ENCODE data around the gene PTGER2.

PTGER2 gene, protein sequence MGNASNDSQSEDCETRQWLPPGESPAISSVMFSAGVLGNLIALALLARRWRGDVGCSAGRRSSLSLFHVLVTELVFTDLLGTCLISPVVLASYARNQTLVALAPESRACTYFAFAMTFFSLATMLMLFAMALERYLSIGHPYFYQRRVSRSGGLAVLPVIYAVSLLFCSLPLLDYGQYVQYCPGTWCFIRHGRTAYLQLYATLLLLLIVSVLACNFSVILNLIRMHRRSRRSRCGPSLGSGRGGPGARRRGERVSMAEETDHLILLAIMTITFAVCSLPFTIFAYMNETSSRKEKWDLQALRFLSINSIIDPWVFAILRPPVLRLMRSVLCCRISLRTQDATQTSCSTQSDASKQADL

DNA sequence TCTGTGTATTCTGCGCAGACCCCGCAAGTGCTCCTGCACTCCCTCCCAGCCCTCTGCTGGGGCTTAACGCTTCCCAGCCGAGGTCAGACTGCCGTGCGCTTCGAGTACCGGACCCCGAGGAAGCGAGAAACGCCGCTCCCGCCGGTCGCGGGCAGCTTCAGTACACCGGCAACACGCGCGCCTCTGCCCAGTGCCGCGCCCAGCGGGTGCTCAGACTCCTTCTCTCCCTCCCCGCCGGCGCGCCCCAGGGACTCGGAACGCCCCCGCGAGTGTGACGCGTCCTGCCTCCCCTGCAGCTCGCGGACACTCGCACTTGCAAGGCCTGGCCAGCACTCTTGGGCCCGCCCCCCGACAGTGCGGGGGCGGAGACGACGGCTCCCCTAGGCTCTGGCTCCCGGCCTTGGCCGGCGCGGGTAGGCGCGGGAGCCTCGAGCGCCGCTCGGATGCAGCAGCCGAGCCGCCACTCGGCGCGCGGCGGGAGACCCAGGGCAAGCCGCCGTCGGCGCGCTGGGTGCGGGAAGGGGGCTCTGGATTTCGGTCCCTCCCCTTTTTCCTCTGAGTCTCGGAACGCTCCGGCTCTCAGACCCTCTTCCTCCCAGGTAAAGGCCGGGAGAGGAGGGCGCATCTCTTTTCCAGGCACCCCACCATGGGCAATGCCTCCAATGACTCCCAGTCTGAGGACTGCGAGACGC lies at the start of gene PTGER2:
TSS of gene PTGER2 (plus strand) at position 410 of the 692 bp plus-strand sequence. CDS start at position 647, 237 bp downstream.
- TF ChIP-seq, protein P1, sequence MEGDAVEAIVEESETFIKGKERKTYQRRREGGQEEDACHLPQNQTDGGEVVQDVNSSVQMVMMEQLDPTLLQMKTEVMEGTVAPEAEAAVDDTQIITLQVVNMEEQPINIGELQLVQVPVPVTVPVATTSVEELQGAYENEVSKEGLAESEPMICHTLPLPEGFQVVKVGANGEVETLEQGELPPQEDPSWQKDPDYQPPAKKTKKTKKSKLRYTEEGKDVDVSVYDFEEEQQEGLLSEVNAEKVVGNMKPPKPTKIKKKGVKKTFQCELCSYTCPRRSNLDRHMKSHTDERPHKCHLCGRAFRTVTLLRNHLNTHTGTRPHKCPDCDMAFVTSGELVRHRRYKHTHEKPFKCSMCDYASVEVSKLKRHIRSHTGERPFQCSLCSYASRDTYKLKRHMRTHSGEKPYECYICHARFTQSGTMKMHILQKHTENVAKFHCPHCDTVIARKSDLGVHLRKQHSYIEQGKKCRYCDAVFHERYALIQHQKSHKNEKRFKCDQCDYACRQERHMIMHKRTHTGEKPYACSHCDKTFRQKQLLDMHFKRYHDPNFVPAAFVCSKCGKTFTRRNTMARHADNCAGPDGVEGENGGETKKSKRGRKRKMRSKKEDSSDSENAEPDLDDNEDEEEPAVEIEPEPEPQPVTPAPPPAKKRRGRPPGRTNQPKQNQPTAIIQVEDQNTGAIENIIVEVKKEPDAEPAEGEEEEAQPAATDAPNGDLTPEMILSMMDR (IDR thresholded peaks at IDR 0.05; ENCODE audit: control insufficient read depth, insufficient read depth, low read depth, low read length, missing control alignments), result no peak
- peak within 1 kb of the TSS; percentile 77 for H3K4me3 ChIP-seq (ENCODE audit: control insufficient read depth, low read depth, low read length)
- peak; percentile 63 for DNase-seq (ENCODE audit: low read depth)

DNA sequence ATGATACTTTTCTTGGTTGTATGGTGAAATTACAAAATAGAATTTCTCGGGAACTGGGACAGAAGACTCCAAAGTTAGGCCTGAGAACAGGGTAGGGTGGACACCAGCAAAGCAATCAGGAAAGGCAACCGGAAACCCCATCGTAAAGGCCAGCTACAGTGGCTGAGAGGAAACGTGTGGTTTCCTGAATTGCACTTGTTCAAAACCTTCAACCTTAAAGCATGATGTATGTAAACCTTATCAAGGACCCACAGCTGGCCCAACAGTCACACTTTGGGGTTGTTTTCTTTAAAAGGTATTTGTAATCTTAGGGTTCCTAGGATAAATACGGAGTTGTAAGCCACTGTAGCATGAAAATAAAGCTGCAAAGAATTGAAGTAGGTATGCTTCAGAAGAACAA lies 48.9 kb upstream of the PTGER2 start:
- no peak for DNase-seq (ENCODE audit: low read depth)
- TF ChIP-seq, protein P1 (IDR thresholded peaks at IDR 0.05; ENCODE audit: control insufficient read depth, insufficient read depth, low read depth, low read length, missing control alignments), result no peak
- no peak overlapping the region for H3K4me3 ChIP-seq (ENCODE audit: control insufficient read depth, low read depth, low read length)

DNA sequence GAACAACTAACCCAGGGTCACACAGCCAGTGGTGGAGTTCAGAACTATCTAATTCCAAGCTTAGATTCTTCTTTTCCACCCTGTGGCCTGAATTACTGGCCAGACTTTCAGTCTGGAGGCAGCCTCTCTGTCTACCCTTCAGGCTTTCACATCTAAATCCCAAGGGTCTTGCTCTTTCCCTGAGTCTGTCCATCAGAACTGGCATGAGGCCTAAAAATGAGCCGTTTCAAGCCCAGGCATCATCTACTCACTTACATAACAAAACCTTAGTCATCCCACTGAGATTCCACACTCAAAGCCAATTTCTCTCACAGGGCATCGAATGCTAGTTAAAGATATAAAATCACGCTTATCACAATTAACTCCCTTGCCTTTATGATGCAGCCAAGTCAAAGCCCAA lies 47.9 kb upstream of the PTGER2 start:
- DNase-seq (ENCODE audit: low read depth), result peak; percentile 56
- TF ChIP-seq, protein P1 (IDR thresholded peaks at IDR 0.05; ENCODE audit: control insufficient read depth, insufficient read depth, low read depth, low read length, missing control alignments), result no peak
- no peak overlapping the region for H3K4me3 ChIP-seq (ENCODE audit: control insufficient read depth, low read depth, low read length)

DNA sequence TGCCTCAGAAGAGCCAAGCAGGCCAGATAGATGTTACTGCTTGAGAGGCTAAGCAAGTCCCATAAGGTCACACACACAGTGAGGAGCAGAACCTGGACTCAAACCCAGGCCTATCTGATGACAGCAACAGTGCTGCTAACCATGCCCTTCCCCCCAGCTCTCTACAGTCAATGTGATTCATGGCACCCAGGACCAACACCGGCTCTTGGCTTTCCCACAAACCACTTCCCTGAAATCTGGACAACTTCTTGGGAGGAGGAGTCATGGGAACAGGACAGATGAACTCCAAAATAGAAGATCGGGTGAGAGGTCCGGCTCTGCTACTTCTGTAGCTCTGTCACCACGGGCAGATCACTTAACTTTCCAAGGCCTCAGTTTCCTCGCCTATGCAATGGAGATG lies 47.3 kb upstream of the PTGER2 start:
- TF ChIP-seq, protein P1 (IDR thresholded peaks at IDR 0.05; ENCODE audit: control insufficient read depth, insufficient read depth, low read depth, low read length, missing control alignments), result no peak
- H3K4me3 ChIP-seq (ENCODE audit: control insufficient read depth, low read depth, low read length), result no peak overlapping the region
- DNase-seq (ENCODE audit: low read depth), result no peak

DNA sequence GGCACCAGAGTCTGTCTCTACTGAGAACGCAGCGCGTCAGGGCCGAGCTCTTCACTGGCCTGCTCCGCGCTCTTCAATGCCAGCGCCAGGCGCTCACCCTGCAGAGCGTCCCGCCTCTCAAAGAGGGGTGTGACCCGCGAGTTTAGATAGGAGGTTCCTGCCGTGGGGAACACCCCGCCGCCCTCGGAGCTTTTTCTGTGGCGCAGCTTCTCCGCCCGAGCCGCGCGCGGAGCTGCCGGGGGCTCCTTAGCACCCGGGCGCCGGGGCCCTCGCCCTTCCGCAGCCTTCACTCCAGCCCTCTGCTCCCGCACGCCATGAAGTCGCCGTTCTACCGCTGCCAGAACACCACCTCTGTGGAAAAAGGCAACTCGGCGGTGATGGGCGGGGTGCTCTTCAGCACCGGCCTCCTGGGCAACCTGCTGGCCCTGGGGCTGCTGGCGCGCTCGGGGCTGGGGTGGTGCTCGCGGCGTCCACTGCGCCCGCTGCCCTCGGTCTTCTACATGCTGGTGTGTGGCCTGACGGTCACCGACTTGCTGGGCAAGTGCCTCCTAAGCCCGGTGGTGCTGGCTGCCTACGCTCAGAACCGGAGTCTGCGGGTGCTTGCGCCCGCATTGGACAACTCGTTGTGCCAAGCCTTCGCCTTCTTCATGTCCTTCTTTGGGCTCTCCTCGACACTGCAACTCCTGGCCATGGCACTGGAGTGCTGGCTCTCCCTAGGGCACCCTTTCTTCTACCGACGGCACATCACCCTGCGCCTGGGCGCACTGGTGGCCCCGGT lies 46.4 kb upstream of the PTGER2 start, which contains the start of gene PTGDR:
TSS of gene PTGDR (plus strand) at position 198 of the 778 bp plus-strand sequence. CDS start at position 315, 117 bp downstream.
- TF ChIP-seq, protein P1 (IDR thresholded peaks at IDR 0.05; ENCODE audit: control insufficient read depth, insufficient read depth, low read depth, low read length, missing control alignments), result no peak
- DNase-seq (ENCODE audit: low read depth), result no peak
- peak within 1 kb of the TSS; percentile 19 for H3K4me3 ChIP-seq (ENCODE audit: control insufficient read depth, low read depth, low read length)

Data from AG09309 (cell line).